ENCODE data around the gene DNAJB5. TPM values are rescaled to one million over a fixed set of nuclear protein-coding genes. Genes with fewer than 3 reads are reported as not detected.

The DNAJB5 gene
- polyA plus RNA-seq, 3 donors = 8.1 to 12.1 (median 10.0) TPM

DNA sequence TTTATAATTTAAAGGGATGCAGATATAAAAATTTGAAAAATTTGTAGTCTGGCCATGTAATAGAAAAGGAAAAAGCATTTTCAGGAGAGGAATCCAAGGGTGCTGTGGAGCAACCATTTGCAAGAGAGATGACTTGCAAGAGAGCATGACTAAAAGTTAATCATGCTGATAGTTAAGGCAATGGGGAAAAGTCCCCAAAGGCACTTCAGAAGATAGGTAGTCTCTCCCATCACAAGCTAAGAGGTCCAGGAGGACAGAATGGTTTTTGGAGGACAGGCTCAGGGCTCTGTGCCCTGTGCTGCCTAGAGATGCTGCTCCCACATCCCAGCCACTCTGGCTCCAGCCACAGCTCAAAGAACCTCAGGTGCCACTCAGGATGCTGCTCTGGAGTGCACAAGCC, 38.8 kb downstream of the DNAJB5 start:
- DNase-seq (ENCODE audit: extremely low read depth in 1 of 11, low read depth in 9 of 11, low spot score in 4 of 11) = no peak

DNA sequence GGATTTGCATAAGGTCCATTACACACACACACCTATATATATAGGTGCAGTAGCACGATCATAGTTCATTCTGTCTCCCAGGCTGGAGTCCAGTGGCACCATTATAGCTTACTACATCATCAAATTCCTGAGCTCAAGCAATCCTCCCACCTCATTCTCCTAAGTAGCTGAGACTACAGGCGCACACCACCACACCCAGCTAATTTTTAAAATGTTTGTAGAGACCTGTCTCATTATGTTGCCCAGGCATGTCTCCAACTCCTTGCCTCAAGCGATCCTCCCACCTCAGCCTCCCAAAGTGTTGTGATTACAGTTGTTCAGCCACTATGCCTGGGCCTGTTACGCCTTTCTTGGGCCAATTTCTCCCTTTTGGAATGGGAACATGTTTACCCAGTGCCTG, 39.7 kb downstream of the DNAJB5 start:
- DNase-seq (ENCODE audit: extremely low read depth in 1 of 11, low read depth in 9 of 11, low spot score in 4 of 11) = no peak

- no peak for DNase-seq (ENCODE audit: extremely low read depth in 1 of 11, low read depth in 9 of 11, low spot score in 4 of 11)
These were observed 40.3 kb downstream of the DNAJB5 start for GRCh38 chr9:35029852-35030251.

GRCh38 chr9:35033101-35033500, 43.6 kb downstream of the DNAJB5 start:
- no peak for DNase-seq (ENCODE audit: extremely low read depth in 1 of 11, low read depth in 9 of 11, low spot score in 4 of 11)

DNA sequence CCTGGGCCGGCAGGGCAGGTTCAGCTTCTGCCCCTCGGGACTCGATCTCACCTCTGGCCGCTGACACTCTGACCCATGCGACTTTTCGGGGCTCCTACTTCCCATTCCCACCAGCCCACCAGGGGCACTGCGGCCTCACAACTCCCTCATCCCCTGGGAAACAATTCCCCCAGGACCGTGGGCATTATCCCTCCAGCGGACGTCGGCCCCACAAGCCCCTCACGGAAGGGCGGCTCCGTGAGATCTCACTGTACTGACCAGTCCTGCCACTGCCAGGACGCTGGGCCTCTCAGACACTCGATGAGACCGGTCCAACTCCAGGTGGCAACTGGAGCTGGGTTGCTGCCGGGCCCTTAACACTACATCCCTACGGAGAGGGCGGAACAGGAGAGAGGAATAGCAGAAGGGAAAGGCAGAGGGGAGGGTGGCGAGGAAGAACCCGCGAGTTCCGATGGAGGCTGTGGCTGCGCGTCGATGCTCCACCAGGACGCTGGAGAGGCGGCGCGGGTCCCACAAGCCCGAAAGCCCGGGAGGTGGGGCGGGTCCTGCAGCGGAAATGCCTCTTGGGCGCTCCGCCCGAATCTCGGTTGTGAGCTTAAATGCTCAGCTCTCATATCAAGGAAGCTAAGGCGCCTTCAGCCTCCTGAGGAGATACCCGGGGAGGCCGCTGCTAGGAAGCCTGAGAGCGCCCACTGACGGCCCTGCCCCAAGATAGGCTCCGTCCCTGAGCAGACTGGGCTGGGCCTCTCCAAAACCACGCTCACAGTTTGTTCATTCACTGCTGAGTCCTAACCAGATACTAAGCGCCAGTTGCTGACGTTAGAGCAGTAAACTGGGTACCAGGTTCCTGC, 46.5 kb downstream of the DNAJB5 start:
- peak in 6 of 11 donors; percentile 15 to 33 (median 28) for DNase-seq (ENCODE audit: extremely low read depth in 1 of 11, low read depth in 9 of 11, low spot score in 4 of 11)

DNA sequence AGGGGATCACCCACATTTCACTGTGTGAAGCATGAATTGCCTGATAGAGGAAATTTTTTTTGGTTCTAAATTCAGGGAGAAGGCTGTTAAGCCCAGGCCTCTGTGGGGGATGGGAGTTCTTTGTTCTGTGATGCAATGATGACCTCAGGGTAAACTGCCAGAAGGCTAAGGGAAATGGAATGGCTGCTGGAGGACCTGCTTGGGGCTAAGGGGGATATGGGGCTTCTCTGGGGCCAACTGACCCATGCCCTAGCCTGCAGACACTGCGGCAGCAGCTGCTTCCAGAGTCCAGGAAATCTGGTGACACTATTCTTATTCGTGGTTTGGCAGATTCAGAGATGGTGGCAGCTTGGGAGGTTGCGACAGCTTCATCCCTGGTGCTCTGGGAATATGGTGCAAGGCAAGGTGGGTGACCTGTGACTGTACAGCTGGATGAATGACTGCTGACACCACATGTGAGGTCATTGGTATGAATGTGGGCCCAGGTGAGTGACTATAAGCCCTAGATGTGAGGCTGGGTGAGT, 52.6 kb downstream of the DNAJB5 start:
- no peak for DNase-seq (ENCODE audit: extremely low read depth in 1 of 11, low read depth in 9 of 11, low spot score in 4 of 11)

DNA sequence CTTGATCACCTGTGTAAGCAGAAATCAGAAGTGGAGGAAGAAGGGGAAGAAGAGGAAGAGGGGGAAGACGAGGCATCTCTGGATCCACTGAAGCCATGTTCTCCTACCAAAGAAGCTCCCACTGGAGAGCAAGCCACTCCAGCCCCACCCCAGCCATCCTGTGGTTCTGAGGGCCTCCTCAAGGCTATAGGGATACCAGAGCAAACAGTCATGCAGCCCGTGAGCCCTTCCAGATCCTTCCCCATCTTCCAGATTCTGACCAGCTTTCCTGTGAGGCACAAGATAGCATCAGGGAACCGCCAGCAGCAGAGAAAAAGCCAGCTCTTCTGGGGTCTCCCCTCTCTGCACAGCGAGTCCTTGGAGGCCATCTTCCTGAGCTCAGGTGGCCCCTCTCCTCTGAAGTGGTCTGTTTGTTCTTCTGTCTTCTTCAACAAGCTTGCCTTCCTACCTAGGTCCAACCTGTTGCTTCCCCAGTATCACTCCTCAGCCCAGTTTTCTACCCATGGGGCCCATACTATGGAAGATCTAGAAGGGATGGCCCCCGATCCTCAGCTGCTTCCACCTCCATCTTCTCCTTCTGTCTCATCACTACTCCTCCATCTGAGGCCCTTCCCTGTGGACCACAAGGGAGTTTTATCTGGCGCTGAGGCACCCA, 53.5 kb downstream of the DNAJB5 start:
- DNase-seq (ENCODE audit: extremely low read depth in 1 of 11, low read depth in 9 of 11, low spot score in 4 of 11) = no peak

DNA sequence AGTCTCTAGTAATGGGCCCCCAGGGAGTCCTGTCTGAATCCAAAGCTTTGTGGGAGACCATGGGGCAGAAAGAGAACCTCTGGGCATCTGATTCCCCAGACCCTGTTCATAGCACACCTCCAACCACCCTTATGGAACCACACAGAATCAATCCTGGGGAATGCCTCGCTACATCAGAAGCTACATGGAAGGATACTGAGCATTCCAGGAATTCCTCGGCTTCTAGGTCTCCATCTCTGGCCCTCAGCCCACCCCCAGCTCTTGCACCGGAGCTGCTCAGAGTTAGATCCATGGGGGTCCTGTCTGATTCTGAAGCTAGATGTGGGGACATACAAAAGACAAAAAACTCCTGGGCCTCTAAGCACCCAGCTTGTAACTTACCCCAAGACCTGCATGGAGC, 54.5 kb downstream of the DNAJB5 start:
- DNase-seq (ENCODE audit: extremely low read depth in 1 of 11, low read depth in 9 of 11, low spot score in 4 of 11) = no peak

Other genes starting within 250 kb of the DNAJB5 start
- gene PHF24, start 31.5 kb upstream of the DNAJB5 start, polyA plus RNA-seq (ENCODE audit: insufficient read length in 3 of 3) = under 1 TPM; 0.14 to 0.47 (median 0.18) TPM
- 100 to 1,000 TPM; 242 to 277 (median 251) TPM for gene VCP, start 82.9 kb downstream of the DNAJB5 start, polyA plus RNA-seq (ENCODE audit: insufficient read length in 3 of 3)
- gene FANCG, start 90.2 kb downstream of the DNAJB5 start, polyA plus RNA-seq (ENCODE audit: insufficient read length in 3 of 3) = 10 to 100 TPM; 39.7 to 44.9 (median 42.9) TPM
- 10 to 100 TPM; 29.8 to 40.0 (median 33.8) TPM for gene PIGO, start 106.8 kb downstream of the DNAJB5 start, polyA plus RNA-seq (ENCODE audit: insufficient read length in 3 of 3)
- gene STOML2, start 113.4 kb downstream of the DNAJB5 start, polyA plus RNA-seq (ENCODE audit: insufficient read length in 3 of 3) = 100 to 1,000 TPM; 125 to 135 (median 130) TPM
- 10 to 100 TPM; 11.1 to 15.1 (median 12.9) TPM for gene ATOSB, start 126.1 kb downstream of the DNAJB5 start, polyA plus RNA-seq (ENCODE audit: insufficient read length in 3 of 3)
- gene UNC13B, start 172.3 kb downstream of the DNAJB5 start, polyA plus RNA-seq (ENCODE audit: insufficient read length in 3 of 3) = 10 to 100 TPM; 25.5 to 29.6 (median 26.9) TPM